Endothelial cell of umbilical vein (primary cell): ENCODE measurements around the gene STON2. TPM values are rescaled to one million over a fixed set of nuclear protein-coding genes. Genes with fewer than 3 reads are reported as not detected.
"Not testable (repeated sequence)": the region's sequence is repeated elsewhere in the genome, so short reads cannot be mapped to it uniquely, and the experiment has no call there.

Experiments
- BruUV-seq: library from RNA; stranded (reverse); fragments of 400-500 nt; replicated peaks from 2 replicates; lab custom pipeline; 2021; lab: Mats Ljungman, UMichigan
- CTCF ChIA-PET: fragments of 300-600, 350-600 bp; sonication (Branson Sonifier 250); formaldehyde crosslinking; loops from one replicate; lab custom pipeline; 2021; ENCODE audit warnings: antibody characterized with exemption, inconsistent platforms; lab: Charles Lee
- POLR2A ChIA-PET: fragments of 300-600, 350-600 bp; sonication (Branson Sonifier 250); formaldehyde crosslinking; loops from one replicate; lab custom pipeline; 2021; ENCODE audit warnings: antibody characterized with exemption, inconsistent platforms; lab: Charles Lee
- DNase-seq: peaks from one replicate; pipeline ENCODE4 v3.0.0-alpha.2; 2011; ENCODE audit warnings: low read depth, low spot score
- FAIRE-seq: peaks from 2 replicates; lab custom pipeline; 2011; peaks lifted over from hg19 to GRCh38; lab: Jason Lieb, UNC
- H2AFZ ChIP-seq: 2 replicates; pipeline ENCODE4 v1.6.0; 2012; ENCODE audit warnings: low read depth, low read length, control low read depth, inconsistent platforms
- H3K27ac ChIP-seq: 2 replicates; pipeline ENCODE4 v1.5.1; 2011; ENCODE audit warnings: low read depth, mild to moderate bottlenecking, control low read depth, low read length, moderate library complexity; ENCODE audit not compliant: insufficient read depth
- H3K27me3 ChIP-seq, 2 experiments: 2 replicates each; pipeline versions ENCODE4 v1.6.0 to v1.6.1; 2011; ENCODE audit warnings: low read length in 2 of 2, mixed read lengths in 1 of 2; ENCODE audit not compliant: control insufficient read depth in 2 of 2, insufficient read depth in 2 of 2
- H3K36me3 ChIP-seq, 2 experiments: 2 replicates in 1 of 2; 3 replicates in 1 of 2; pipeline ENCODE4 v1.5.1; 2011; ENCODE audit warnings: low read length in 2 of 2, mild to moderate bottlenecking in 1 of 2, moderate library complexity in 1 of 2; ENCODE audit not compliant: control insufficient read depth in 2 of 2, insufficient read depth in 2 of 2; ENCODE audit errors: extremely low read depth in 1 of 2
- H3K4me1 ChIP-seq: 3 replicates; pipeline ENCODE4 v1.5.1; 2011; ENCODE audit warnings: mild to moderate bottlenecking, low read length; ENCODE audit not compliant: control insufficient read depth, insufficient read depth; ENCODE audit errors: extremely low read depth
- H3K4me2 ChIP-seq: 2 replicates; pipeline ENCODE4 v1.6.1; 2011; ENCODE audit warnings: low read length, control low read depth, mixed read lengths; ENCODE audit not compliant: insufficient read depth
- H3K4me3 ChIP-seq, 3 experiments: fragments of 200-600 bp in 1 of 3; sonication (generic), shearing (Covaris generic) in 1 of 3; replicated peaks in 1 of 3; 2 replicates each; pipeline ENCODE4 v1.5.1; 2011 to 2016; ENCODE audit warnings: control low read depth in 3 of 3, low read length in 3 of 3, mild to moderate bottlenecking in 2 of 3, inconsistent platforms in 1 of 3, low read depth in 1 of 3, moderate library complexity in 1 of 3; ENCODE audit not compliant: insufficient read depth in 1 of 3
- H3K79me2 ChIP-seq: 2 replicates; pipeline ENCODE4 v1.6.0; 2012; ENCODE audit warnings: low read length, inconsistent platforms; ENCODE audit not compliant: control insufficient read depth, insufficient read depth
- H3K9ac ChIP-seq: replicated peaks from 2 replicates; pipeline ENCODE3; 2011; ENCODE audit warnings: low read length, control low read depth; ENCODE audit not compliant: insufficient read depth; ENCODE audit errors: extremely low read depth
- H3K9me1 ChIP-seq: replicated peaks from 3 replicates; pipeline ENCODE4 v1.6.0; 2011; ENCODE audit warnings: mild to moderate bottlenecking, low read length; ENCODE audit not compliant: control insufficient read depth, insufficient read depth; ENCODE audit errors: extremely low read depth
- H3K9me3 ChIP-seq: replicated peaks from 2 replicates; pipeline ENCODE4 v1.5.1; 2012; ENCODE audit warnings: low read length, inconsistent platforms; ENCODE audit not compliant: control insufficient read depth, insufficient read depth
- H4K20me1 ChIP-seq: replicated peaks from 2 replicates; pipeline ENCODE3; 2011; ENCODE audit warnings: mild to moderate bottlenecking, low read length; ENCODE audit not compliant: control insufficient read depth, insufficient read depth; ENCODE audit errors: extremely low read depth
- CTCF ChIP-seq, 2 donors: IDR thresholded peaks; 1 replicate in 1 of 2; 2 replicates in 1 of 2; pipeline ENCODE4 v1.5.1; 2011; ENCODE audit warnings: low read length in 2 of 2, mild to moderate bottlenecking in 2 of 2, moderate library complexity in 2 of 2, control low read depth in 1 of 2, inconsistent platforms in 1 of 2, low read depth in 1 of 2; ENCODE audit not compliant: insufficient read depth in 1 of 2; ENCODE audit errors: extremely low read depth in 1 of 2
- EZH2 ChIP-seq: IDR thresholded peaks from 2 replicates; pipeline ENCODE4 v1.6.1; 2012; ENCODE audit warnings: borderline replicate concordance, low read depth, mild to moderate bottlenecking, moderate library complexity, low read length, inconsistent platforms; ENCODE audit not compliant: severe bottlenecking
- FOS ChIP-seq: IDR thresholded peaks from 2 replicates; pipeline ENCODE4 v1.6.1; 2011; ENCODE audit warnings: mild to moderate bottlenecking, low read length, moderate library complexity, borderline replicate concordance; ENCODE audit not compliant: insufficient read depth
- GATA2 ChIP-seq: IDR thresholded peaks from 2 replicates; pipeline ENCODE4 v1.7.0; 2011; ENCODE audit warnings: low read depth, mild to moderate bottlenecking, moderate library complexity, mixed read lengths, low read length; ENCODE audit not compliant: insufficient read length, insufficient read depth
- JUN ChIP-seq: IDR thresholded peaks from 2 replicates; pipeline ENCODE4 v1.6.1; 2011; ENCODE audit warnings: borderline replicate concordance, low read depth; ENCODE audit not compliant: insufficient read length, insufficient read depth
- MAX ChIP-seq: IDR thresholded peaks from 2 replicates; pipeline ENCODE4 v1.6.1; 2011; ENCODE audit not compliant: insufficient read depth, insufficient read length
- MYC ChIP-seq: IDR thresholded peaks from one replicate; pipeline ENCODE4 v1.6.1; 2011; ENCODE audit warnings: mild to moderate bottlenecking, low read depth, low read length
- POLR2A ChIP-seq: IDR thresholded peaks from 2 replicates; pipeline ENCODE4 v1.6.1; 2012; ENCODE audit warnings: low read depth, mild to moderate bottlenecking, control low read depth, low read length
- POLR2AphosphoS5 ChIP-seq: IDR thresholded peaks from 2 replicates; pipeline ENCODE4 v1.6.1; 2012; ENCODE audit warnings: low read depth, mild to moderate bottlenecking, control low read depth, low read length, moderate library complexity; ENCODE audit not compliant: insufficient read depth
- dilution Hi-C: fragments of 300-500 bp; cut with MboI; formaldehyde crosslinking; loops from one replicate; pipeline ENCODE4 v1.15.0; 2019; ENCODE audit warnings: low sequenced_read_pairs; ENCODE audit not compliant: extremely low pct_ligation_motif_present
- intact Hi-C: fragments of 100-400 bp; cut with micrococcal nuclease; formaldehyde crosslinking; loops from one replicate; pipeline ENCODE4 v1.10.0; 2022
- polyA plus RNA-seq, 4 experiments: library from polyadenylated mRNA; depleted of rRNA in 3 of 4; stranded (reverse) in 3 of 4; unstranded in 1 of 4; fragments of >200 nt; gene quantifications; 2 replicates each; pipeline versions ENCODE4 v1.2.1 to v1.2.3, GENCODE V29; 2011 to 2012; ENCODE audit warnings: missing spikeins in 1 of 4
- total RNA-seq: library from RNA; stranded (reverse); gene quantifications from 2 replicates; pipeline ENCODE4 v1.2.3, GENCODE V29; 2021

The STON2 gene
- total and polyA plus RNA-seq, 2 donors (not counting 3 experiments of a cell fraction or from before 2014, with no cell fraction given): not detected

- H3K4me2 ChIP-seq: no peak overlapping the region
- H3K4me1 ChIP-seq: no peaks in the 10 kb centered on the region
- BruUV-seq: no TSS peak
- dilution Hi-C loops (no loop called here), intact Hi-C loops (no loop called here)
- no peaks in the 10 kb centered on the region for H3K9me3 ChIP-seq
- peaks cover 12 to 13% of the 10 kb centered on the region in 2 experiments for H3K27me3 ChIP-seq
- POLR2A ChIA-PET: no interaction called here
- H3K9me1 ChIP-seq: no peaks in the 10 kb centered on the region
- TF ChIP-seq MYC: no peak
- no peak for TF ChIP-seq EZH2
- TF ChIP-seq GATA2: no peak
- TF ChIP-seq CTCF (IDR thresholded peaks at IDR 0.05; ENCODE audit: extremely low read depth in 1 of 2, insufficient read depth in 1 of 2, low read depth in 1 of 2, low read length in 2 of 2): no peak
- no peak for TF ChIP-seq FOS
- TF ChIP-seq POLR2A: no peak
- no peak for TF ChIP-seq POLR2AphosphoS5
- TF ChIP-seq JUN: no peak
- no peak for TF ChIP-seq MAX
- DNase-seq: no peak
- CTCF ChIA-PET: no interaction called here
- FAIRE-seq: no peak
- H3K9ac ChIP-seq: no peak overlapping the region
- no peak overlapping the region for H3K27ac ChIP-seq
- no peaks in the 10 kb centered on the region for H4K20me1 ChIP-seq
- no peaks in the 10 kb centered on the region for H3K79me2 ChIP-seq
- H3K36me3 ChIP-seq: no peaks in the 10 kb centered on the region
- no peak overlapping the region for H2AFZ ChIP-seq
- H3K4me3 ChIP-seq: no peak overlapping the region
Measured at GRCh38 chr14:81430235-81430634, 30.1 kb upstream of the STON2 start.

GRCh38 chr14:81429749-81430148, 29.6 kb upstream of the STON2 start:
- H3K4me1 ChIP-seq, H3K9me3 ChIP-seq, H3K9ac ChIP-seq, CTCF ChIA-PET, H3K4me3 ChIP-seq, H4K20me1 ChIP-seq, BruUV-seq, intact Hi-C loops, H3K4me2 ChIP-seq, H3K9me1 ChIP-seq, H2AFZ ChIP-seq, dilution Hi-C loops, H3K27me3 ChIP-seq, POLR2A ChIA-PET, FAIRE-seq, H3K79me2 ChIP-seq, H3K27ac ChIP-seq, DNase-seq, H3K36me3 ChIP-seq: not testable (repeated sequence)
